ENCODE measurements around the gene KCTD7.
A peak's percentile ranks its signal among the peaks of the same experiment; 100 is the strongest.
"Not testable (repeated sequence)": the region's sequence is repeated elsewhere in the genome, so short reads cannot be mapped to it uniquely, and the experiment has no call there.

Gene KCTD7

DNA sequence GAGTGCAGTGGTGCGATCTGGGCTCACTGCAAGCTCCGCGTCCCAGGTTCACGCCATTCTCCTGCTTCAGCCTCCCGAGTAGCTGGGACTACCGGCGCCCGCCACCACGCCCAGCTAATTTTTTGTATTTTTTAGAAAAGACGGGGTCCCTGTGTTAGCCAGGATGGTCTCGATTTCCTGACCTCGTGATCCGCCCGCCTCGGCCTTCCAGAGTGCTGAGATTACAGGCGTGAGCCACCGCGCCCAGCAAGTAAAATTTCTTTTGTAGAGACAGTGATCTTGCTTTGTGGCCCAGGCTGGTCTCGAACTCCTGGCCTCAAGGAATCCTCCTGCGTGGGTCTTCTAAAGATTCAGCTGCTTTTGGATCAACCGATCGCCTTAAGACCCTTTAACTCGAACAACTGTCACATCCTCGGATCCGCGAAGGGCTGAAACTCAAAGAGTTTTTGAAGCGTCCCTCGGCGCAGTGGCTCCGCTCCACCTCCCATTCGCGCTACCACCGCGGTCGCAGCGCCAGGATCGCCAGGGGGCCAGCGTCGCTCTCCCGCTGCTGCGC lies 25.1 kb downstream of the KCTD7 start:
- DNase-seq (ENCODE audit: low read depth in 2 of 2, low spot score in 1 of 2), result not testable (repeated sequence)

DNA sequence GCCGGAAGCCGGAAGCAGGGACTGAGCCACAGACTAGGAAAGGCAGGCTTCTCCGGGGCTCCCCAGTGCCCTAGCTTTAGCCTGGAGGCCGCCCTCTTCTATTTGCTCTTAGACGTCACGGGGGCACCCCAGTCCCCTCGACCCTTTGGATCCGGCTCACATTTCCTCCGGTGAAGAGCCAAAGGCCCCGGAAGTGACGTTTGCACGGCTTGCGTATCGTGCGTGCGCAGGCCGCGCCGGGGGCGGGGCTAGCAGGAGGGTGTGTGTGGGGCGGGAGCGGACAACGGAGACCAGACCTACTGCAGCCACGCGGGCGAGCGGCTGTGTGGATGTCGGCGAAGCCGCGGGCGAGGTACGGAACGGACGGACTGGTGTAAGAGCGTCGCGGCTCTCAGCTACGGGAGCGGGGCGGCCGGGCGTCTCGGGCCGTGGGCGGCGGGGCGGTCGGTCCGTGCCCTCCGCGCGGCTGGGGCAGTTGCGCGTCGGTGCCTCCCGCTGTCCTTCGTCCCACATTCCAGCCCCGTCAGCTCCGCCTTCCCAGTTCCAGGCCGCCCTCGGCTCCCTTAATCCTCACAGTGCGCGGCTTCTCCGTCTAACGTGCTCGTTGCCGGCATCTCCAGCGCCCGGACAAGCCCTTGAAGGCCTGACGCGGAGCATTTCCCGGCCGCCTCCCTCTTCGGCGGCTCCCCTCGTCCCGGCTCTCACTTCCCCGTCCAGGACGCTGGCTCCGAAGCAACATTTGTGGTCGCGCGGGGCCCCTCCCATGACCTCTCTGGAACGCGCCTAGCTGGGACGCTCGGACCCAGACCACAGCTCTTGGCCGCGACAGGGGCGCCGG lies 25.8 kb downstream of the KCTD7 start:
- DNase-seq (ENCODE audit: low read depth in 2 of 2, low spot score in 1 of 2), result peak; percentile 95

DNA sequence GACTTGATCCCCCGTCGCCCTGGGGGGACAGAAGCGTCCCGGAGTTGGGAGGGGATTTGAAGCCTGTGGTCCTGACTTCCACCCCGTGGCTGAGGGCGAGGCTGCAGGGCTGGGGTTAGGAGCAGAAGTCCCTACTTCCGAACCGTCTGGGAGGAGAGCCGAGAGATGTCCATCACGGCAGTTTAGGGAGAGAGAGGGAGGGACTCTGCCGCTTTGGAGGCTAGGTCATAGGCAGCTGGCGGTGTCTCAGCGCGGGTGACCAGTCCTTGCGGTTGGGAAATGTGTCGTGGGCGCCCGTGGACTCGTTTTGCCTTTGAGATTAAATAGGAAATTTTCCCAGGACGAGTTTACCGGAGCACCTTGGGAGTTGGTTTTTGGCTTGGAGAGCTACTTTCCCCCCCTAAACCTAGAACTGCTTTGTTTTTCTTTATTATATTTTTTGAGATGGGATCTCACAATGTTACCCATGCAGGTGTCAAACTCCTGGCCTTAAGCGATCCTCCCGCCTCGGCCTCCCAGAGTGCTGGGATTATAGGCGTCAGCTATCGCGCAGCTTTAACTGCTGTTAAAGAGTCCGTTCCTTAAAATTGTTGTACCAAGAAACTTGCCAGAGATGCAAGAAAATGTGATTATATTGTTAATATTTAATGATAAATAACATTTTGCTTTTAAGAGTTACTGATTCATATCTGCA lies 26.6 kb downstream of the KCTD7 start:
- not testable (repeated sequence) for DNase-seq (ENCODE audit: low read depth in 2 of 2, low spot score in 1 of 2)

DNA sequence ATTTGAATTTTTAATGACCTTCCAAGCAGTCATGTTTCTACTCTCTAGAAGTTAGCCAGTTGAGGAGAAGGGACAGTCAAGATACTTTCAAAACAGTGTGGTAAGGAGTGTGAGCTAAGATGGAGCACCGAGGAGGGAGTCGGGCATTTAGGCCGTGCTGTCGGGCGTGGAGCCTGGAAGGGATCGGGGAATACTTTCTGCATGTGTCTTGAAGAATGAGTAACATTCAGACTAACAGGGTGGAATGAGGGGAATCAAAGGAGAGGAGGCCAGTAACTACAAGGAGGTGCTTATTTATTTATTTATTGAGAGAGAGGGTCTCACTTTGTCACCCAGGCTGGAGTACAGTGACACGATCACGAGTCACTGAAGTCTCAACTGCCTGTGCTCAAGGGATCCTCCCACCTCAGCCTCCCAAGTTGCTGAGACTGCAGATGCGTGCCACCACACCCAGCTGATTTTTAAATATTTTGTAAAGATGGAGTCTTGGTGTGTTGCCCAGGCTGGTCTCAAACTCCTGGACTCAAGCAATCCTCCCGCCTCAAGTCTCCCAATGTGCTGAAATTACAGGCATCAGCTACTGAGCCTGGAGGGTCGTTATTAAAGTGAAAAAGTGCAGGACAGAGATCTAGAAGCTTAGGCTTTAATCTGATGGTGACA lies 27.3 kb downstream of the KCTD7 start:
- DNase-seq (ENCODE audit: low read depth in 2 of 2, low spot score in 1 of 2), result not testable (repeated sequence)

DNA sequence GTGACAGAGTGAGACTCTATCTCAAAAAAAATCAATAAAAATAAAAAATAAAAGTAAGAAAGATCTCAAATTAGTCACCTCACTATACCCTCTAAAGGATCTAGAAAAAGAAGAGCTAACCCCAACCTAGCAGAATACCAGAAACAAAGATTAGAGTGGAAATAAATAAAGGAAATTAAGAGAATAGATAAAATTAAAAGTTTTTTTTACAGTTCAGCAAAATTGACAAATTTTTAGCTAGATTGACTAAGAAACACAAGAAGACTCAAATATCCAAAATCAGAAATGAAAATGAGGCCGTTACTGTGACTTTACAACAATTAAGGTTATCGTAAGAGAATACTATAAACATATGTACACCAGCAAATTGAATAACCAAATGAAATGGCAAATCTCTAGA lies 29.1 kb downstream of the KCTD7 start:
- no peak for DNase-seq (ENCODE audit: low read depth in 2 of 2, low spot score in 1 of 2)

DNA sequence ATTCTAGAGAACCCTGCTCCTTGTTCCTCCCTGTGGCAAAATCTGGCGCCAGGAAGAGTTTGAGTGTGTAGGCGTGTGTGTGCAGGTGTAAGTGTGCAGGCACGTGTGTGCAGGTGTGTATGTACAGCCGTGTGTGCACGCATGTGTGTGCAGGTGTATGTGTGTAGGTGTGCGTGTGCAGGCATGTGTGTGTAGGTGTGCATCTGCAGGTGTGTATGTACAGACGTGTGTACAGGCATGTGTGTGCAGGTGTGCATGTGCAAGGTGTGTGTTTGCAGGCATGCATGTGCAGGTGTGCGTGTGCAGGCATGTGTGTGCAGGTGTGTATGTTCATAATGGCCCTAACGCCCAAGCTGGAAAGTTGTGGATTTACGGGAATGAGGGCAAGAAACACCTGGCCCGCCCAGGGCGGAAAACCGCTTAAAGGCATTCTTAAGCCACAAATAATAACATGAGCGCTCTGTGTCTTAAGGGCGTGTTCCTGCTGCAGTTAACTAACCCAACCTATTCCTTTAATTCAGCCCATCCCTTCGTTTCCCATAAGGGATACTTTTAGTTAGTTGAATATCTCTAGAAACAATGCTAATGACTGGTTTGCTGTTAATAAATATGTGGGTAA lies 34.1 kb downstream of the KCTD7 start:
- no peak for DNase-seq (ENCODE audit: low read depth in 2 of 2, low spot score in 1 of 2)

DNA sequence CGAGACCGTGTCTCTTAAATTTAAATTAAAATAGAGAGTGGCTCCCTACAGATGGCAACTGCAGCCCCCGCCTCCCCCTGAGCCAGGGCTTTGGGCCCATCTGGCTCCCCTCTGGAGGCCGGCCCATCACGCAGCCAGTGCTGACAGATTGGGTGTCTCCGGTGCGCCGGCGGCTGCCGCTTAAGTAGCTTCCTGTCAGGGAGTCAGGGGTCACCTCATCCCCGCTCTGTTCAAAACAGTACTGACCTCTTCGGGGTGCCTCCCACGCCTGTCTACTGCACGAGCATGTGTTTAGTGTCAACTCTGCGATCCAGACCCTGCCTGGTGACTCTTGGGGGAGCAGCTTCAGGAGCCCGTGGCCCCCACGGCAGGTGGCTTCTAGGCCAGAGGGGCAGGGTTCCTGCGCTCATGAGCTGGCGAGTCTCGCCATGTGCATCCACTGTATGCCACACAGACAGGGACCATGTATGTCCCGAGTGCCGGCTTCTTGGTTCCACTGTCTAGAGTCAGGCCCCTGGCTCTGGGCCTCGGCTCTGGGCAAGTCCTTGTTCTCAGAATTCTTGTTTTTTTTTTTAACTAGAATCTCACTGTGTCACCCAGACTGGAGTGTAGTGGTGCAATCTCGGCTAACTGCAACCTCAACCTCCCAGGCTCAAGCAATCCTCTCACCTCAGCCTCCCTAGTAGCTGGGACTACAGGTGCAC lies 36.1 kb downstream of the KCTD7 start:
- no peak for DNase-seq (ENCODE audit: low read depth in 2 of 2, low spot score in 1 of 2)

DNA sequence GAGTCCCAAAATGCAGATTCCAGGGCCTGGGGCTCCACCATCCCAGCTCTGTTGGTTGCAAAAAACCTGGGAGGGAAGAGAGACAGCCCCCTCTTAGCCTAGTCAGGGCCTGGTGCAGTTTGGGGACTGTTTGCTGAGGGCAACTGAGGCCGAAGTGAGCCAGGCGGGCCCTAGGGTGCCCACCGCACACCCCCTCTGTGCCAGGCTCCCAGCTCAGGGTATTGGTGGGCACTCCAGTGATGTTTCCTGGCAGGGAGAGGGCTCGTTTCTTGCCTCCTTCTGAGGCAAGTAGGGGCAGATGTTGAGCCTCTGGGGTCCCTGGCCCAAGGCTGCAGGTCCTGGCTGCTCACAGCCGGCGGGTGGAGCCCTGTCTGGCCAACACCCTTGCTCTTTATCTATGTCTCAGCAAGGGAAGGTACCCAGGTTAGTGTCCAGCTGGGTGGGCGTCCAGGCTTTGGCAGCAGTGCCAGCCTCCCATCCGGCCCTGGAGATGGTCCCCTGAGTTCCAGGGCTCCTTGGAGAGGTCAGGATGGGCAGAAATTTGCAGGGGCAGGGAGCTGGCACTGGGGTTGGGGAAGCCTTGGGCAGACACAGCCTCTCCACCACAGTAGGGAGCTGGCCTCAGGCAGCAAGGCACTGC lies 37.8 kb downstream of the KCTD7 start:
- no peak for DNase-seq (ENCODE audit: low read depth in 2 of 2, low spot score in 1 of 2)

DNA sequence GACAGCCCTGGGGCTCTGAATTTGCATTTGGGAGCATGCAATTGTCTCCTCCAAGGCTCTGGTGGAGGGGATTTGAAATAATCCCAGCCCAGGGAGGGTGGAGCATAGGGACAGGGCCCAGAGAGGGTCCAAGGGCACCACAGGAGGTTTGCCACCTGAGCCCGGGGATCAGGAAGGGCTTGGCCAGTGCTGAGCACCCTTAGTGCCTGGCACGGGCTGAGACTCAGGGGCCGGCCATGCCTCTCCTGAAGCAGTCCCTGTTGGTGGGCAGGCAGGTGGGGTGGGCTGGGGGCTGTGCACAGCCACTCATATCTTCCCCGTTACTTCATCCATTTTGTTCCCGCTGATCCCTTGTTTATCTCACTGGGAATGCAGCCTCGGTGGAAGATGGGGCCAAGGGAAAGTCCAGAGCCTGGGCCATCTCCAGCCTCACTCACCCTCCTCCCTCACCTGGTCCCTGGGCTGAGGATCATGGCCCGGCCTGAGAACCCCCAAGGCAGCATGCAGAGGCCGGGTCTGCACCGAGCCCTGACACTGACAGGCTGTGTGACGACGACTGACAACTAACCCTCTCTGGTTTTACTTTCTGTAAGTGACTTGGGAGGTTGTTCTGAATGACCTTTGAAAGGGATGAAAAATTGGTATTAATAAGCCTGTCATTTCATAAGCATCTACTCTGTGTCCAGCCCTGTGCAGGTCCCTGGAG lies 38.5 kb downstream of the KCTD7 start:
- DNase-seq (ENCODE audit: low read depth in 2 of 2, low spot score in 1 of 2), result no peak

DNA sequence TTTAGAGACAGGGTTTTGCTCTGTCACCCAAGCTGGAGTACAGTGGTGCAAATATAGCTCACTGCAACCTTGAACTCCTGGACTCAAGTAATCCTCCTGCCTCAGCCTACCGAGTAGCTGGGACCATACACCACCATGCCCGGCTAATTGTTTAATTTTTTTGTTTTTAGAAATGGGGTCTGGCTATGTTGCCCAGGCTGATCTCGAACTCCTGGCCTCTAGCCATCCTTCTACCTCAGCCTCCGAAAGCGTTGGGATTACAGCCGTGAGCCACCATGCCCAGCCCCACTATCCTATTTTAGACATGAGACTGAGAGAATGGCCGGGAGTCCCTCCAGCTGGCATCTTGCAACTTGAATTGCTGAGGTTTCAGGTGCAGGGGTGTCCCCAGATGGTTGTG lies 39.4 kb downstream of the KCTD7 start:
- no peak for DNase-seq (ENCODE audit: low read depth in 2 of 2, low spot score in 1 of 2)

DNA sequence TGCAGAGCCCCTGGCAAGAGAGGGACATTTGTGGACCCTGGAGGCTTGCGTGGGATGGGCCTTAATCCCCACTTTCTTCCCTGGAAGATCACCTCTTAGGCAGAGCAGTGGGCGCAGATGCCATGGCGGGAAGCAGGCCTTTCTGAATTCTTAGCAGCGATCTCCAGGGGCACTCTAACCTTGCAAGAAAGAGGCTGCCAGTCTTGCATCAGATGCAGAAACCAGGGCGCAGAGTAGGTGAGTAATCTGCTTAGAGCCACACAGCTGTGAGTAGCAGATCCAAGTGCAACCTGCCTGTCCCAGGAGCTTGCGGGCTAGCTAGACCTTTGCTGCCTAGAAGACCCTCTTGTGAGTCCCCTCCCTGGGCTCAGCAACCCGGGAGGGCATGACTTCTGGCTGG lies 40.0 kb downstream of the KCTD7 start:
- DNase-seq (ENCODE audit: low read depth in 2 of 2, low spot score in 1 of 2), result no peak

DNA sequence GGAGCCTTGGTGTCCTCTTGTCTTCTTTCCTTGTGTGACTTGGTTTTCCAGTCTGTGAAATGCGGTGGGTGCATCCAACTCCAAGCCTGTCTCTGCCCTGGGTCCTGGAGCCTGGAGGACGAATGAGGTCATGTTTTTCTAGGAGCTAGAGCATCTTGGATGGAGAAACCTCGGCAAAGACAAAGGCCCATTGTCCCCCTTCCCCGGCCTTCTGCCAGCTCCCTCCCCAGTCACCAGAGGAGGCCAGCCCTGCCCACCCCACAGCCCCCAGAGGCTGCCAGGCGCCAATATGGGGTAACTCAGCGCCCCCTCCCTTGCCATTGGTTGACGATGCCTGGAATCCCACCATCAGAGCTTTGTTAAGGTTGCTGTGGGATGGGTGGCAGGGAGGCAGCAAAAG lies 40.4 kb downstream of the KCTD7 start:
- no peak for DNase-seq (ENCODE audit: low read depth in 2 of 2, low spot score in 1 of 2)

DNA sequence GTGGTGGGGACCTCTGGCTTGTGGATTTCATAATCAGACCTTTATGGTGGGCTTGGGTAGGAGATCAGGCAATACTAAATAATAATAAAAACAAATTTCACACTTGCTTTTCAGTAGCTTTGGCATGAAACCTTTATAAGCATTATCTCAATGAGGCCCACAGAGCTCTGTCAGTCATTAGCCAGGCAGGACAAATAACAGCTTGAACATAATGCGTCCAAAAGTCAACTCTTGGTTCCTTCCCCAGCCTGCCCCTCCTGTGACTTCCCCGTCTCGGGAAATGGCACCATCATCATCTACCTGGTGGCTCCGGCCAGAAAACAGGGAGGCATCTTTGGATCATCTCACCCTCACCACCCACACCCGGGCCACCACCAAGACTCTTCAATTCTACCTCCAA lies 40.8 kb downstream of the KCTD7 start:
- DNase-seq (ENCODE audit: low read depth in 2 of 2, low spot score in 1 of 2), result no peak

DNA sequence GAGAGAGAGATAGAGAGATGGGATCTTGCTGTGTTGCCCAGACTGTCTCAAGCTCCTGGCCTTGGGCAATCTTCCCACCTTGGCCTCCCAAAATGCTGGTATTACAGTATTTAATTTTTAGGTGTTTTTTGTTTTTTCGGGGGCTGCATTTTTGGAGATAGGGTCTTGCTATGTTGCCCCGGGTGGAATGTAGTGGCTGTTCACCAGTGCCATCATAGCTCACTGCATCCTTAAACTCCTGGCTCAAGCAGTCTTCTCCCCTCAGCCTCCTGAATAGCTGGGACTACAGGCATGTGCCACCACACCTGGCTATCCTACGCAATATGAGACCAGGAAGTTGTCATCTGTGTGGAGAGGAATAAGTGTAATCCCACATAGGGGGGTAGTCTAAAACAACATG lies 42.4 kb downstream of the KCTD7 start:
- no peak for DNase-seq (ENCODE audit: low read depth in 2 of 2, low spot score in 1 of 2)

DNA sequence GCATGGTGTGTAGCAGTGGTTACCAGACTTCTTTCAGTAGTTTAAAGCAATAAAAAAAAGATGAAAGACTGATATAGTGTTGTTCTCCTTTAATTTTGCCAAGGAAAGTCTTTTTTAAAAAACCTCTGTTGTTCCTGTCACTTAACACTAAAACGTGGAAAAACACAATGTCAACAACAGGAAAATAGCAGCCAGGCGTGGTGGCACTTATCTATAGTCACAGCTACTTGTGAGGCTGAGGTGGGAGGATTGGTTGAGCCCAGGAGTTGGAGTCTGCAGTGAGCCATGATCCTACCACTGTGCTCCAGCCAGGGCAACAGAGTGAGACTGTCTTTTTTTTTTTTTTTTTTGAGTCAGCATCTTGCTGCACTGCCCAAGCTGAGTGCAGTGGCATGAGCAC lies 42.8 kb downstream of the KCTD7 start:
- DNase-seq (ENCODE audit: low read depth in 2 of 2, low spot score in 1 of 2), result not testable (repeated sequence)

DNA sequence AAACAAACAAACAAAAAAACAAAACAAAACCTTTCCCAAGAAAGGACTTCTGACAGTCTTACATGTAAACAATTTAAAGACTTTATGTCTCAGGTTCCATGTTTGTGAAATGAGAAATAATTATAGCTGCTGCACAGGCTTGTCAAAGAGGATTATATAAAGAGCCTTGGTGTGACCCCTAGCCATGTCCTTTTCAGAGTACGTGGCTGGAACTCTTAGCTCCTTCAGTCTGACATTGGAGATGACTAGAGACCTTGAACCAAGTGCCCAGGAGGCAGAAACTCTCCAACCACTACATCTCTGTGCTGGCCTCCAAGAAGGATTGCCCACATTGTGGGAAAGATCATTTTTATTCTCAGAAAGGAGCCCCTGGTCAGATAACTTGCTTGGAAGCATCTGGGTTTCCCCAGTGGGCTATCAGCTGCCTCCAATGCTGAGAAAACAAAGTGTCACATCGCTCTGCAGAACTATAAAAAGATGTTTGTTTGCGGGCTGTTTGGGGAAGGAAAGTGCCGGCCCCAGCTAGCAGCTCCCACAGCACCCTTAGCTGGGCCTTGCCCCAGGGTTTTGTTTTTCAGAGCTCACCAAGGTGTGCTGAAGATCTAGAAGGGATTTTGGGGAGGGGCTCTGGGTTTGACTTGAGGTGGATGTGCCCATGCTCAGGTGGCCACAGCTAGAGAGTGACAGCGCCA lies 43.9 kb downstream of the KCTD7 start:
- DNase-seq (ENCODE audit: low read depth in 2 of 2, low spot score in 1 of 2), result not testable (repeated sequence)

DNA sequence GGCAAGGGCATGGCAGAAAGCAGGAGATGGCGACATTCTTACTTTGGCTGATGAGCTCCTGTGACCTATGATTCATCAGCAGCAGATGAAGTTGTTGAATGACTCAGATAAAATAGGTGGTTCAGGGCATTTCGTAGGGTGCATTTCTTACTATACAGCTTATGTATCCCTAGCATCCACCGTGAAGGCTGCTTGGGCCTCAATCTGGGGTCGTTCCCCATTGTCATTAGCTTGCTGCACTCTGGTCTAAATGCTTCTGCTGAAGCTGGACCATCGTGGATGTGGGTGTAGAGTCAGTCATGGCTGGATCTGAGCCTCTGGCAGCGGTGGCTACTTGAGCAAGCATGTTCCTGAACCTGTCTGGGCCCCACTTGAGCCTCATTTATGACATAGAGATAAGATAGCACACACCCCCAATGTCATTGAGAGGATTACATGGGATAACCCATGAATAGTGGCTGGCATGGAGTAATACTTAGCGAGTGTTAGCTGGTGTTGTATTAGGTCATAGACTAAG lies 44.5 kb downstream of the KCTD7 start:
- DNase-seq (ENCODE audit: low read depth in 2 of 2, low spot score in 1 of 2), result not testable (repeated sequence)

DNA sequence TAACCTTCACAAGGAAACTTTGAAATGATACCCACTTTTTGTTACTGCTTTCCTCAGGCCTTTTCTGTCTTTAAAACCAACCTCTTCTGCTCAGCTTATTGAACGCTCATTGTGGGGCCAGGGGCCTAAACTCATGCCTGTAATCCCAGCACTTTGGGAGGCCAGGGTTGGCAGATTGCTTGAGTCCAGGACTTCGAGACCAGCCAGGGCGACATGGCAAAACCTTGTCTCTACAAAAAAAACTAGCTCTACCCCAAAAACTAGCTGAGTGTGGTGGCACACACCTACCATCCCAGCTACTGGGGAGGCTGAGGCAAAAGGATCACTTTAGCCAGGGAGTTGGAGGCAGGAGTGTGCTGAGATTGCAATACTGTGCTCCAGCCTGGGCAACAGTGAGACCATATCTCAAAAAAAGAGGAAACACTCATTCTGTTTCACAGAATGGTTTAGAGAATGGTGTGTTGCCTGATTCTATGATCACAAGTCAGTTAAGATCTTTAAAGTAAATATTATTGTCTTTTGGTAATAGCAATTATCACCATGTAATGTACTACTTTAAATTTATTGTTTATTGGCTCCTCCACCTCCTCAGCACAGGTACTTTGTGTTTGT lies 51.1 kb downstream of the KCTD7 start:
- no peak for DNase-seq (ENCODE audit: low read depth in 2 of 2, low spot score in 1 of 2)
